Testis (tissue), 3 donors: ENCODE measurements around the gene SNTG2. TPM values are rescaled to one million over a fixed set of nuclear protein-coding genes. Genes with fewer than 3 reads are reported as not detected.

Source experiments
- DNase-seq: peaks from one replicate; pipeline ENCODE4 v3.0.0-alpha.2; 2019
- H3K27ac ChIP-seq, 2 donors: fragments of 200-600 bp; sonication (generic); one replicate each; pipeline ENCODE4 v1.5.1; 2019
- H3K27me3 ChIP-seq: fragments of 200-600 bp; sonication (generic); one replicate; pipeline ENCODE4 v1.5.1; 2019
- H3K36me3 ChIP-seq: fragments of 200-600 bp; sonication (generic); one replicate; pipeline ENCODE4 v1.5.1; 2017; ENCODE audit warnings: low read depth; ENCODE audit errors: missing control alignments
- H3K4me1 ChIP-seq: fragments of 200-600 bp; sonication (generic); one replicate; pipeline ENCODE4 v1.5.1; 2019
- H3K4me3 ChIP-seq, 2 donors: fragments of 200-600 bp; sonication (generic); one replicate each; pipeline ENCODE4 v1.5.1; 2017 to 2019
- H3K9me3 ChIP-seq: fragments of 200-600 bp; sonication (generic); one replicate; pipeline ENCODE4 v1.5.1; 2017
- CTCF ChIP-seq, 3 experiments: fragments of 450-650 bp in 2 of 3; fragments of 200-600 bp in 1 of 3; sonication (generic) in 1 of 3; IDR thresholded peaks; one replicate each; pipeline ENCODE4 v1.5.1; 2016 to 2019; ENCODE audit warnings: antibody characterized with exemption in 3 of 3, mild to moderate bottlenecking in 2 of 3, moderate library complexity in 1 of 3
- POLR2A ChIP-seq: fragments of 450-650 bp; IDR thresholded peaks from one replicate; pipeline ENCODE4 v1.6.1; 2017; ENCODE audit warnings: antibody characterized with exemption, mild to moderate bottlenecking, moderate library complexity
- WGBS, 2 donors: methylation state at CpG; one replicate each; pipeline ENCODE4 v1.1.5; 2018; 5-methylcytosine and 5-hydroxymethylcytosine counted together
- intact Hi-C: fragments of 100-400 bp; cut with DNase I; formaldehyde crosslinking; loops from one replicate; pipeline ENCODE4 v1.15.1; 2023; ENCODE audit warnings: low total_unique reads
- polyA plus RNA-seq: library from polyadenylated mRNA; stranded (reverse); fragments of 350-450 nt; fragmentation: Illumina TruSeq; extraction: RNeasy Lipid Tissue Mini Kit (QIAGEN cat#74804); gene quantifications from one replicate; pipeline ENCODE4 v1.2.3, GENCODE V29; 2014; ENCODE audit warnings: low read depth, low replicate concordance; ENCODE audit not compliant: insufficient read depth
- total RNA-seq, 2 donors: library from RNA; depleted of rRNA; stranded (reverse); fragments of >200 nt; gene quantifications; one replicate each; pipeline ENCODE4 v1.2.3, GENCODE V29; 2016

SNTG2 gene
- total and polyA plus RNA-seq, 3 donors from 2014 or later: 8.7 to 10.2 (median 9.1) TPM

- no peak for DNase-seq
- no peak for TF ChIP-seq CTCF (IDR thresholded peaks at IDR 0.05)
- Histone ChIP-seq H3K36me3 (no peaks in the 10 kb centered on the region), H3K4me3 (no peak overlapping the region), H3K9me3 (no peaks in the 10 kb centered on the region), H3K27ac (no peak overlapping the region), H3K27me3 (no peaks in the 10 kb centered on the region), H3K4me1 (no peaks in the 10 kb centered on the region)
- 80 to 83% methylated on average over 4 of the region's 4 CpGs for WGBS, 2 donors
- intact Hi-C loops: no loop called here
These were observed 354.8 kb downstream of the SNTG2 start for GRCh38 chr2:1305342-1306013.

GRCh38 chr2:1306014-1306686 is 355.5 kb downstream of the SNTG2 start:
- whole genome bisulfite sequencing, 2 donors: 80 to 91% methylated on average over 10 to 13 of the region's 13 CpGs
- Histone ChIP-seq H3K9me3 (no peaks in the 10 kb centered on the region), H3K27me3 (no peaks in the 10 kb centered on the region), H3K27ac (no peak overlapping the region), H3K4me1 (no peaks in the 10 kb centered on the region), H3K4me3 (no peak overlapping the region), H3K36me3 (no peaks in the 10 kb centered on the region)
- intact Hi-C loops: no loop called here
- no peak for DNase-seq
- no peak for TF ChIP-seq CTCF (IDR thresholded peaks at IDR 0.05)

- no peaks in the 10 kb centered on the region for H3K36me3 ChIP-seq
- no peak overlapping the region for H3K4me3 ChIP-seq
- DNase-seq: no peak
- H3K4me1 ChIP-seq: no peaks in the 10 kb centered on the region
- WGBS, 2 donors: 66 to 88% methylated on average over 10 to 15 of the region's 17 CpGs
- no peak for TF ChIP-seq CTCF (IDR thresholded peaks at IDR 0.05)
- no peak for TF ChIP-seq POLR2A
- H3K27me3 ChIP-seq: no peaks in the 10 kb centered on the region
- intact Hi-C loops: no loop called here
- H3K9me3 ChIP-seq: no peaks in the 10 kb centered on the region
- H3K27ac ChIP-seq: no peak overlapping the region
These were observed 356.3 kb downstream of the SNTG2 start for GRCh38 chr2:1306687-1307516.

- WGBS, 2 donors: 68 to 74% methylated on average over 19 to 23 of the region's 23 CpGs
- Histone ChIP-seq H3K9me3 (no peaks in the 10 kb centered on the region), H3K27ac (no peak overlapping the region), H3K4me1 (no peaks in the 10 kb centered on the region), H3K36me3 (no peaks in the 10 kb centered on the region), H3K4me3 (no peak overlapping the region), H3K27me3 (no peaks in the 10 kb centered on the region)
- DNase-seq: no peak
- TF ChIP-seq CTCF (IDR thresholded peaks at IDR 0.05) (no peak), POLR2A (no peak)
- intact Hi-C loops: no loop called here
These were observed 357.0 kb downstream of the SNTG2 start for GRCh38 chr2:1307670-1308069.
